K562 (cell line): ENCODE measurements around the gene BRINP2.

Experiments
- CC2D1A ChIP-seq: fragments of 450-650 bp; IDR thresholded peaks from 2 replicates; pipeline ENCODE4 v1.6.1; 2017; ENCODE audit warnings: mild to moderate bottlenecking
- GABPA ChIP-seq: fragments of 200-800 bp; sonication (Bioruptor generic); conservative IDR thresholded peaks from 2 replicates; pipeline ENCODE4 v1.6.1; 2016; ENCODE audit warnings: low read depth, missing genetic modification characterization, missing compliant biosample characterization
- KAT8 ChIP-seq: fragments of 450-650 bp; IDR thresholded peaks from 2 replicates; pipeline ENCODE4 v1.6.1; 2016; ENCODE audit warnings: low read depth, mild to moderate bottlenecking
- NCOA1 ChIP-seq: fragments of 450-650 bp; IDR thresholded peaks from 2 replicates; pipeline ENCODE4 v1.6.1; 2016; ENCODE audit warnings: low read depth
- POLR2A ChIP-seq: fragments of 450-650 bp; conservative IDR thresholded peaks from 2 replicates; pipeline ENCODE4 v1.6.1; 2016
- SRSF9 ChIP-seq: fragments of 200-400 bp; formaldehyde crosslinking; IDR thresholded peaks from 2 replicates; pipeline ENCODE4 v1.6.1; 2017; ENCODE audit warnings: low read depth, low read length, borderline replicate concordance
- TF ChIP-seq, protein P1 (sequence below), 3 experiments: IDR thresholded peaks in 2 of 3; conservative IDR thresholded peaks in 1 of 3; 2 replicates each; pipeline ENCODE4 v1.5.1; 2011 to 2012; ENCODE audit warnings: low read length in 3 of 3, mild to moderate bottlenecking in 3 of 3, control low read depth in 2 of 3, improper control_type of control experiment in 1 of 3, inconsistent platforms in 1 of 3, low read depth in 1 of 3, mixed read lengths in 1 of 3, moderate library complexity in 1 of 3; ENCODE audit not compliant: insufficient read depth in 2 of 3
- TF ChIP-seq, protein P2 (sequence below): fragments of 200-800 bp; sonication (Bioruptor generic); IDR thresholded peaks from 2 replicates; pipeline ENCODE4 v1.6.1; 2017; ENCODE audit warnings: missing genetic modification characterization, missing compliant biosample characterization

DNA sequence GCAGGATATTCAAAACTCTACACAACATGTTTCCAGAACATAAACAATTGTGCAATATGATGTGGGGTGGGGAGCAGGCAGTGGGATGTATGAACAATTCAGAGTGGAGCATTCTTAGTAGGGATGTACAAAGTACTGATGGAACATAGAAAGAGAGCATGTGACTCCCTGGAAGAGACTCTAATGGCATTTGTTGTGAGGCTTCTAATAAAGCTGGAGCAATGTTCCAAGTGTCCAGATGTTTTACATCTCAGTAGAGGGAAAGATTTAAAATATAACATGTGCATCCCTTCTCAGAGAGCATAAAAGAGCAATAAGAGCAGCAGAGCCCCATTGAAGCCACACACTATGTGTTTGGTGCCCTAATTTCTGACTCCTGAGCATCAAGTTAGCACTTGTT lies 116.5 kb downstream of the BRINP2 start:
- TF ChIP-seq KAT8 (no peak), GABPA (tag) (no peak), NCOA1 (no peak), SRSF9 (no peak), POLR2A (no peak), CC2D1A (no peak)
- TF ChIP-seq, protein P1, sequence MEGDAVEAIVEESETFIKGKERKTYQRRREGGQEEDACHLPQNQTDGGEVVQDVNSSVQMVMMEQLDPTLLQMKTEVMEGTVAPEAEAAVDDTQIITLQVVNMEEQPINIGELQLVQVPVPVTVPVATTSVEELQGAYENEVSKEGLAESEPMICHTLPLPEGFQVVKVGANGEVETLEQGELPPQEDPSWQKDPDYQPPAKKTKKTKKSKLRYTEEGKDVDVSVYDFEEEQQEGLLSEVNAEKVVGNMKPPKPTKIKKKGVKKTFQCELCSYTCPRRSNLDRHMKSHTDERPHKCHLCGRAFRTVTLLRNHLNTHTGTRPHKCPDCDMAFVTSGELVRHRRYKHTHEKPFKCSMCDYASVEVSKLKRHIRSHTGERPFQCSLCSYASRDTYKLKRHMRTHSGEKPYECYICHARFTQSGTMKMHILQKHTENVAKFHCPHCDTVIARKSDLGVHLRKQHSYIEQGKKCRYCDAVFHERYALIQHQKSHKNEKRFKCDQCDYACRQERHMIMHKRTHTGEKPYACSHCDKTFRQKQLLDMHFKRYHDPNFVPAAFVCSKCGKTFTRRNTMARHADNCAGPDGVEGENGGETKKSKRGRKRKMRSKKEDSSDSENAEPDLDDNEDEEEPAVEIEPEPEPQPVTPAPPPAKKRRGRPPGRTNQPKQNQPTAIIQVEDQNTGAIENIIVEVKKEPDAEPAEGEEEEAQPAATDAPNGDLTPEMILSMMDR (IDR thresholded peaks at IDR 0.05 in 2 of 3, conservative IDR thresholded peaks at IDR 0.05 in 1 of 3; ENCODE audit: insufficient read depth in 2 of 3, low read depth in 1 of 3, low read length in 3 of 3) = no peak
- TF ChIP-seq, protein P2, sequence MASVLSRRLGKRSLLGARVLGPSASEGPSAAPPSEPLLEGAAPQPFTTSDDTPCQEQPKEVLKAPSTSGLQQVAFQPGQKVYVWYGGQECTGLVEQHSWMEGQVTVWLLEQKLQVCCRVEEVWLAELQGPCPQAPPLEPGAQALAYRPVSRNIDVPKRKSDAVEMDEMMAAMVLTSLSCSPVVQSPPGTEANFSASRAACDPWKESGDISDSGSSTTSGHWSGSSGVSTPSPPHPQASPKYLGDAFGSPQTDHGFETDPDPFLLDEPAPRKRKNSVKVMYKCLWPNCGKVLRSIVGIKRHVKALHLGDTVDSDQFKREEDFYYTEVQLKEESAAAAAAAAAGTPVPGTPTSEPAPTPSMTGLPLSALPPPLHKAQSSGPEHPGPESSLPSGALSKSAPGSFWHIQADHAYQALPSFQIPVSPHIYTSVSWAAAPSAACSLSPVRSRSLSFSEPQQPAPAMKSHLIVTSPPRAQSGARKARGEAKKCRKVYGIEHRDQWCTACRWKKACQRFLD (CRISPR knock-in tag) = no peak
